Activated T-helper 9 cell treated with anti-CD3 and anti-CD28 coated beads, Interleukin-2, amount 50 U/mL, for 16 hours (primary cell): ENCODE results near the gene RNF157.

Experiments
- DNase-seq: peaks from one replicate; pipeline ENCODE4 v3.0.0-alpha.2; 2020; ENCODE audit warnings: low read depth

RNF157 gene

DNA sequence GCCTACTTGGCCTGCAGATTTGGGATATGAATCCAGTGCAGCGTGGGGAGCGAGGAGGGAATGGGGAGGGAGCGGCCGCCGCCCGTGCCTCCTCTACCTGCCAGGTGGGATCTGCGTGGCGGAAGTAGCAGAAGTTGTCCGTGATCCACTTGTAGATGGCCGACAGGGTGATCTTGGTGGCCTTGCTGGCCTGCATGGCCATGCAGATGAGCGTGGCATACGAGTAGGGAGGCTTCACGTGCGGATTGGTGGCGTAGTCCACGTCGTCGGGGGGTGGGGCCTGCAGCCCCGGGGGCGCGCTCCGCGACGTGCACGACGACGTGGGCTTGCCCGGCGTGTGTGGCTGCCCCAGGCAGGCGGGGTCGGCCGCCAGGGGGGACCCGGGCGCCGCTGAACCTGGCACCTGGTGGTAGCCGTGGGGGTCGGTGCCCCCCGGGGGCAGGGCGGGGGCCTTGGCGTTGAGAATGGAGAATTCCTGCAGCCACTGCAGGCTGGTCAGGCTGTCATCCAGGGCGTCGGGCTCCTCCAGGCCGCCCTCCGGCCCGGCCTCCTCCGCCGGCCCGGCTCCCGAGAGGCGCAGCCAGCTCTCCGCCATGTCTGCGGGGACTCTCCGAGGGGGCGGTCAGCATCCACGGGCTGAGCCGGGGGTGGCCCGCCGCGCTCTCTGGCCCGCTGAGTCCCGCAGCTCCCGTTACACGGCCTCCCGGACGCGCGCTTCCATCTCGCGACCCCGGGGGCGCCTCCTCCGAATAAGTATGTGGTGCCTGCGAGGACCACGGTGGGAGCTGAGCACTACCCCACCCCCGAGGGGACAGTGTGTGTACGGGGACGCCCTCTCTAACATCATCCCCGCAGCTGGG, 100.3 kb downstream of the RNF157 start:
- DNase-seq = no peak

- no peak for DNase-seq
These were observed 101.2 kb downstream of the RNF157 start for GRCh38 chr17:76138896-76139752.

- DNase-seq = no peak
These were observed 101.9 kb downstream of the RNF157 start for GRCh38 chr17:76138234-76138895.

DNA sequence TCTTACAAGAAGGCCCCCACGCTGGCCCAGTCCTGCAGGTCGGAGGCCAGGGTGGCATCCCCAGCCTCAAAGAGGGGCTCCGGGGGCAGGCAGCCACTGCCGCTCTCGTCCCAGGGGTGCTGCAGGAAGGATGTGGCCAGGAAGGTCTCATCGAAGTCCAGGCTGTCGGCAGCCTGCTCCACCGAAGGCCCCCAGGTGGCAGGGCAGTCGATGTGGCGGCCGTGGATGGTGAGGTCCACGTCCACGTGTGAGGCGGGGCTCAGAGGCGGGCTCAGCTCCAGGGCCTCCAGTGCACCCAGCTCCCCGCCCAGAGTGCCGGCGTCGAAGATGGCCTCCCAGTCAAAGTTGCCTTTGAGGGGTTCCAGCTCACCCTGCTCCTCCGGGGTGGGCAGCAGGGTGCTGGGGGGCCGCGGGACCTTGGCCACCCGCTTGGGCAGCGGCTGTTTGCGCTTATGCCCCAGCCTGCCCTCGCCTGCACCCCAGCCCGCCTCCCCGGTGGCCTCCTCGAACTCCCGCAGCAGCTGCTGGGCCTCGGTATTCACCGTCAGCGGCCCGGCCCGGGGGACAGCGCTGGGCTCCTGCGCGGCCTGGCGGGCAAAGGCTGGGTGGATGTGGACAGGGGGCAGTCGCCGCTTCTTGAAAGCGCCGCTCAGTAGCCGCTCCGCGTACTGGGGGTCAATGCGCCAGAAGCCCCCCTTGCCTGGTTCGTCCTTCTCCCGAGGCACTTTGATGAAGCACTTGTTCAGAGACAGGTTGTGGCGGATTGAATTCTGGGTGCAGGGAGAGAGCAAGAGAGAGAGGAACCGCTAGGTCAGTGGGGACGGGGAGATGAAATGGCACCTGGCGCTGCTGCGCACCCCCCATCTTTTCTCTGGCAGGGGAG, 102.7 kb downstream of the RNF157 start:
- no peak for DNase-seq

GRCh38 chr17:76137001-76137350, 103.3 kb downstream of the RNF157 start:
- no peak for DNase-seq

DNA sequence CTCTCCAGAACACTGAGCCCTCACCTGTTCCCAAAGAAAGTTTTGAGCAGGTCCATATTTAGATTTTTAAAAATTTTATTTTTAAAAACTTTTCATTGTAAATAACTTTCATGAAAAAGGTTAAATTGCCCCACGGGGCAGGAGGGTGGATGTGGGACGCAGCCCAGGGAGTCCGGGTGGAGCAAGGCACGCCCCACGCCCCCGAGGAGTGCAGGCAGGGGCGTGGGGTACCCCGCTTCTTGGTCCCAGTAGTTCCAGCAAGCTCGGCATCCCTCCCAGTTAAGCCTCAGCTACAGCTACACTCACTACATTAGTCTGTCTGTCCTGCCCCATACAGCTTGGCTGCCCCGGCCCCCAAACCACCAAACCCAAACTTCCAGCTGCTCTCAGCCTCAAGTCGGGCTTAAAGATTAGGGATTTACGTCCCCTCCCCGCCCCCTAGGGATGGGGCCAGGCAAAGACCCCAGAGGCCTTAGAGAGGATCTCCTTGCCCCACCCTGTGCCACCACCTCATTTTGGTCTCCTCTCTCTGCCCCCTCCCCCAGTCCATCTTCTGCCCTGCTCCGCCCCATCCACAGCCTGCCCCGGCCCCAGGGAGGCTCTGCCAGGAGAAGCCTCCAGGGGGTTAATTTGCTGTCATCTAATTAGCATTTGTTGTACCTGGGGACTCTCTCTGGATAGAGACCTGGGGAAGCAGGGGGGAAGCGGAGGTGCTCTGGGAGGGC, 103.9 kb downstream of the RNF157 start:
- DNase-seq = no peak

DNA sequence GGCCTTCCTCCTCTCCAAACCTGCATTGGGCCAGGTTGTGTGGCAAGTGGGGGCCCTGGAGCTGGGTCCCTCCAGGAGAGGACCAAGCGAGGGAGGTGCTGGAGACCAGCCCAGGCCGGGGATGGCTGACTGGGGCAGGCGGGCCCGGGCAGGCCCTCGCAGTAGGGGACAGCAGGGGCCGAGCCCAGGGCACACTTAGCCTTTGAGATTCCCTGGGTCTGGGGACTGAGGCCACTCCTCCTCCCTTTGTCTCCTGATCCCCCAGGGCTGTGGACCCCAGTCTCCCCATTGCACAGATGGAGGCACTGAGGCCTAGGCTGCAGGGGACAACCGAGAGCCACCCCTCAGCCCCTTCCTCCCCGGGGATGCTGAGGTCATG, 104.5 kb downstream of the RNF157 start:
- no peak for DNase-seq

DNA sequence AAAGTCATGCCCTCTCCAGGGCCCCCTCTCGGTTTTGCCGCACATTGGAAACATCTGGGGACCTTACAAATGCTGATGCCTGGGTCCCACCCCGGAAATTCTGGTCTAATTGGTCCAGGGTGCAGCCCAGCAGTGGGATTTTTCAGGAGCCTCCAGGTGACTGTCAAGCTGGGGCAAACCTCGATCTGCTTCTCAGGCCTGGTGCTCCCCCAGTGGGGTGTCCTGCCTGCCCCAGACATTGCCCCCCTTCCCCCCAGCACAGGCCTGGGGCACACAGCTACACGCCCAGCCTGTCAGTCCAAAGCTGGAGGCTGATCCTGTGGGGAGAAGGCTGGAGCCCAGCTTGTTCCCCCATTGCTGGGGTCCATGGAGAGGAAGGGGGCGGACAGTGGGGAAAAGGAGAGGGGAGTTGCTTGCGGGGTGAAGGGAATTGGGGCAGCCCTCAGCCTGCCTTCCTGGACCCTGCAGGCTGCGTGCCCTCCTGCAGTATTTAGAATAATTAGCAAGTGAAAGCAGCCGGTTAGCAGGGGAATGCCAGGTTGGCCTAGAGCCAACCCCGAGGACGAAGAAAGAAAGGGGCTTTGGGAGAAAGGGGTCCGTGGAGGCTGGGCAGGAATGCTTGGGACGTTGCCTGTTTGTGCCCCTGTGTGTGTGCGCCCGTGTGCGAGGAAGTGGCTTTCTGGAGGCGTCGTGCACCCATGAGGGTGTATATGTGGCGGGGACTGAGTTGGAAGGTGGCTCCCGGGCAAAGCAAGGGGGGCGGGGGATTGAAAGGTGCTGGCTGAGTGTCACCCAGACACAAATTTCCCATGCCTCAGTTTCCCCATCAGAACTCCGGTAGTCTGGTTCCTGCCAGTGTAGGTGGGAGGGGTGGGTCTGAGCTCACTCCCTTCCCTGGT, 105.1 kb downstream of the RNF157 start:
- DNase-seq = no peak

- no peak for DNase-seq
These were observed 107.5 kb downstream of the RNF157 start for GRCh38 chr17:76132574-76133338.

GRCh38 chr17:76131692-76132573, 108.4 kb downstream of the RNF157 start:
- DNase-seq = no peak

DNA sequence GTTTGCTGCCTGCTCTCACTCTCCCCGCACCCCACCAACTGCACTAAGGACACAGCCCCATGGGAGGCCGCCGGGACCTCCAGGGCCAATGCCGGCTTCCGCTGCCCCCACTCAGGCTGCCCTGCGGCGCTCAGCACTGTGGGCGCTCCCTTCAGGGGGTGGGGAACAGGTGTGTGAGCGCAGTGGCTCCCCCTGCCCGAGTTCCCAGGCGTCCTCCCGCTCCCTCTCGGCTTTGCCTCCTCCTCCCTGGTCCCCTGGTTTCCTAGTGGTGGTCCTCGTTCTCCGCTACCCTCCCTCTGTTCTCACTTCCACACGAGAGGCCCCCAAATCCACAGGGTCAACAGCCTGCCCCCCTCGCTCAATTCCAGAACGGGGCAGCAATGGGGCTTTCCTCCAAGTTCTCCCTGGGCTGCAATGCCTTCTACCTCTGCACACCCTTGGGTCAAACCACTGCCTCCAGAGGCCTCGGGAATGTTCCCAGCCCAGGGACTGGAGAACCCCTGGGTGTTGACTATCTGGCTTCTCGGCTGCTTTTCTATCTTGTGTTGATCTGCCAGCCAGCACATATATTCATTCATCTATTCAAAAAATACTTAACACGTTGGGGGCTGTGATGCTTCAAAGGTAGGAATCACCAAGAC, 109.1 kb downstream of the RNF157 start:
- no peak for DNase-seq

DNA sequence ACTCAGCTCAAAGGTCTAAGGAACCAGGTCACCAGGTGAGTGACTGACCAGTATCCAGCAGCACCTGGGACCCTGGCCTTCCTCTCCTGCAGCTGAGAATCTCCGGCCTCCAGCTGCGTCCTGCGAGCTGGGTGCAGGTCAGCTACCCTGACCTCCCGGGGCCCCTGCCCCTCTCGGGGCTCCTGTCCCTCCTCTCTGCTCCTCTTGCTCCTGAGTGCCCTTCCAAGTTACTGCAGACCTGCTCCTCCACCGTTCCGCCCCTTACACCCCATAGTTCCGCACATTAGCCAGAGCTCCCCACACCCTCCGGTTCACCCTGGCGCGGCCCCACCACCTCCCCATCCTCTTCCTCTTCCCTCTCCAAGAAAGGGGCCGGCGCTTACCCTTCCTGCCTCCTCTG, 109.8 kb downstream of the RNF157 start:
- no peak for DNase-seq

GRCh38 chr17:76125922-76126321, 114.4 kb downstream of the RNF157 start:
- no peak for DNase-seq

DNA sequence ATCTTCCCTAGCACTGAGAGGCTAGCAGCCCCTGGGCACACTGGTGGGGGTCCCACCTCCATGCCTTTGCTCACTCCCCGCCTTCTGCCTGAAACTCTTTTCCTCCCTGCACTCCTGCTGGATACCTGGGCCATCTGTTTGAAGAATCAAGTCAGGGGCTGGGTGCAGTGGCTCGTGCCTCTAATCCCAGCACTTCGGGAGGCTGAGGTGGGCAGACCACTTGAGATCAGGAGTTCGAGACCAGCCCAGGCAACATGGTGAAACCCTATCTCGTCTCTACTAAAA, 115.0 kb downstream of the RNF157 start:
- no peak for DNase-seq

GRCh38 chr17:76124582-76125390, 115.5 kb downstream of the RNF157 start:
- no peak for DNase-seq

DNA sequence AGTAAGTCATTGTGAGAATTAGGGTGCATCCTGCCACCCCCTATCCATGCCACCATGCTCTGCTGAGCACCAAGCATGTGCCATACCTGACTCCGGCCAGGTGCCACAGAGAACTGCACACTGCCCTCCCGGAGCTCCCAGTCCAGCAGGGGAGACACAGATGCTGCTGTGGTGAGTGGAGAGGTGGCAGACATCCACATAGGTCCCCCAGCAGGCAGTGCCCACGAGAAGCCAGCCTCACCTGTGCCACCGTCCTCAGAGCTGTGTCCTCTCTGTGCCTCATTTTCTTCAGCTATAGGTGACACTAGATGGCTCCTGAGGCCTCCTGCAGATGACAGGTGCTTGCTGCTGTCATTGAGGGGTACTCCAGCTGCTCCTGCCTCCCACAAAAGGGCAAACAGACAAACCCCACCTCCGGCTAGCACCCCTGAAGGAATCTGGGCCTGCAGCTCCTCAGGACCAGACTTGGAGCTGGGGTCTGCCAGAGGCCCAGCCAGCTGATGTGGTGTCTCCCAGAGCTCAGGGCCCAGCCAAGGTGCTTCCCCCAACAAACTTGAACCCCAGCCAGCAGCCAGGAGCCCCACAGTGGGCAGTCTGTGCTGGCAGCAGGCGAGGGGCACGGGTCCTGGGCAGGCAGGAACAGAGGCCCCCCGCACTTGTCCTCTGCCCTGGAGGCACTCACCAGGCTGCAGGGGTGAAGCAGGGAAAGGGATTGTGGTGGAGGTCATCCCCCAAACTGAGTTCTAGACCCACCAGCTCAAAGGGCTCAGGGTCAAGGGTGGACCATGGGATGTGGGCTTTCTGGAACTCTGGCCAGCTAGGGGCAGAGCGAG, 116.3 kb downstream of the RNF157 start:
- DNase-seq = no peak
